22Rv1 (cell line): ENCODE measurements around the gene PKP4.

ENCODE experiments used
- ZFX ChIP-seq: fragments of 450-650 bp; IDR thresholded peaks from 2 replicates; pipeline ENCODE4 v1.6.1; 2017; ENCODE audit warnings: antibody characterized with exemption, borderline replicate concordance
- TF ChIP-seq, protein P1 (sequence below): fragments of 450-650 bp; IDR thresholded peaks from 2 replicates; pipeline ENCODE4 v1.5.1; 2017; ENCODE audit warnings: mild to moderate bottlenecking

DNA sequence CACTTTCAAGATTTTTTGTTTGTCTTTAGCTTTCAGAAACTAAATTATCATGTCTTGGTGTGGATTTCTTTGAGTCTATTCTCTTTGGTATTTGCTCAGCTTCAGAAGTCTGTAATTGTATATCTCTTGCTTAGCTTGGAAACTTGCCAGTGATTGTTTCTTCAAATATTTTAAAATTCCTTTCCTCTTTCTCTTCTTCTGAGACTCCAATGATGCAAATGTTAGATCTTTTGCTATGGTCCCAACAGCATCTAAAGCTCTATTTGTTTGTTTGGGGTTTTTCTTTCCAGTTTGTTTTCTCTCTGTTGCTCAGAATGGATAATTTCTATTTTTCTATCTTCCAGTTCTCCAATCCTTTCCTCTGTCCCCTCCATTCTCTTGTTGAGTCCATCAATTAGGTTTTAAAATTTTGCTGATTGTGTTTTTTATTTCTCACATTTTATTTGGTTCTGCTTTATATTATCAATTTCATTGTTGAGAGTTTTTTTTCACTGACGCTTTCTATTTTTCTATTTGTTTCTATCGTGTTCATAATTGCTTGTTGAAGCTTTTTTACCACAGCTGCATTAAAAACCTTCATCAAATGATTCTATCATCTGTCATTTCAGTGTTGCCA, 256.9 kb downstream of the PKP4 start:
- TF ChIP-seq, protein P1, sequence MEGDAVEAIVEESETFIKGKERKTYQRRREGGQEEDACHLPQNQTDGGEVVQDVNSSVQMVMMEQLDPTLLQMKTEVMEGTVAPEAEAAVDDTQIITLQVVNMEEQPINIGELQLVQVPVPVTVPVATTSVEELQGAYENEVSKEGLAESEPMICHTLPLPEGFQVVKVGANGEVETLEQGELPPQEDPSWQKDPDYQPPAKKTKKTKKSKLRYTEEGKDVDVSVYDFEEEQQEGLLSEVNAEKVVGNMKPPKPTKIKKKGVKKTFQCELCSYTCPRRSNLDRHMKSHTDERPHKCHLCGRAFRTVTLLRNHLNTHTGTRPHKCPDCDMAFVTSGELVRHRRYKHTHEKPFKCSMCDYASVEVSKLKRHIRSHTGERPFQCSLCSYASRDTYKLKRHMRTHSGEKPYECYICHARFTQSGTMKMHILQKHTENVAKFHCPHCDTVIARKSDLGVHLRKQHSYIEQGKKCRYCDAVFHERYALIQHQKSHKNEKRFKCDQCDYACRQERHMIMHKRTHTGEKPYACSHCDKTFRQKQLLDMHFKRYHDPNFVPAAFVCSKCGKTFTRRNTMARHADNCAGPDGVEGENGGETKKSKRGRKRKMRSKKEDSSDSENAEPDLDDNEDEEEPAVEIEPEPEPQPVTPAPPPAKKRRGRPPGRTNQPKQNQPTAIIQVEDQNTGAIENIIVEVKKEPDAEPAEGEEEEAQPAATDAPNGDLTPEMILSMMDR, result no peak
- no peak for TF ChIP-seq ZFX
